Gastrocnemius medialis (tissue), 4 donors: ENCODE measurements around the gene SH3BP5. TPM values are rescaled to one million over a fixed set of nuclear protein-coding genes. Genes with fewer than 3 reads are reported as not detected.

Source experiments
- ATAC-seq, 2 donors: fragments of 150-250 bp; one replicate each; pipeline ENCODE4 v1.9.1; 2016
- DNase-seq, 2 donors: peaks; one replicate each; pipeline ENCODE4 v3.0.0-alpha.2; 2019
- H3K27ac ChIP-seq, 4 donors: fragments of 200-600 bp; sonication (generic); 1 replicate in 1 of 4; 2 replicates in 3 of 4; pipeline ENCODE4 v1.5.1; 2016 to 2018; ENCODE audit warnings: mild to moderate bottlenecking in 2 of 4, moderate library complexity in 1 of 4
- H3K27me3 ChIP-seq, 3 donors: fragments of 200-600 bp; sonication (generic) in 2 of 3; 1 replicate in 1 of 3; 2 replicates in 2 of 3; pipeline versions ENCODE4 v1.5.1 to v1.6.0; 2016 to 2019; ENCODE audit warnings: mild to moderate bottlenecking in 1 of 3, moderate library complexity in 1 of 3
- H3K36me3 ChIP-seq, 2 donors: fragments of 200-600 bp; sonication (generic) in 1 of 2; one replicate each; pipeline ENCODE4 v1.5.1; 2017 to 2018
- H3K4me1 ChIP-seq, 2 donors: fragments of 200-600 bp; sonication (generic) in 1 of 2; one replicate each; pipeline ENCODE4 v1.5.1; 2016 to 2017; ENCODE audit warnings: mild to moderate bottlenecking in 2 of 2
- H3K4me3 ChIP-seq, 4 donors: fragments of 200-600 bp; sonication (generic) in 3 of 4; 1 replicate in 1 of 4; 2 replicates in 3 of 4; pipeline ENCODE4 v1.5.1; 2016 to 2019; ENCODE audit warnings: mild to moderate bottlenecking in 2 of 4
- H3K9me3 ChIP-seq, 3 donors: fragments of 200-600 bp; sonication (generic) in 2 of 3; 1 replicate in 1 of 3; 2 replicates in 2 of 3; pipeline ENCODE4 v1.5.1; 2016 to 2019
- CTCF ChIP-seq, 5 experiments: fragments of 450-650 bp in 3 of 5; fragments of 200-600 bp in 2 of 5; sonication (generic) in 2 of 5; IDR thresholded peaks in 4 of 5; conservative IDR thresholded peaks in 1 of 5; 1 replicate in 4 of 5; 2 replicates in 1 of 5; pipeline ENCODE4 v1.5.1; 2016 to 2019; ENCODE audit warnings: antibody characterized with exemption in 5 of 5, mild to moderate bottlenecking in 3 of 5, moderate library complexity in 3 of 5
- POLR2A ChIP-seq, 2 donors: fragments of 450-650 bp; IDR thresholded peaks; one replicate each; pipeline ENCODE4 v1.6.1; 2017; ENCODE audit warnings: antibody characterized with exemption in 2 of 2, mild to moderate bottlenecking in 2 of 2, moderate library complexity in 2 of 2
- in situ Hi-C, 4 donors: fragments of 200-750 bp; cut with MboI; loops; one replicate each; pipeline versions ENCODE4 v1.15.0 to v1.8.0; 2017; ENCODE audit warnings: low sequenced_read_pairs in 4 of 4
- intact Hi-C: fragments of 100-400 bp; cut with DNase I; formaldehyde crosslinking; loops from one replicate; pipeline ENCODE4 v1.15.1; 2023; ENCODE audit warnings: low total_unique reads
- total RNA-seq, 4 donors: library from RNA; depleted of rRNA; stranded (reverse); fragments of >200 nt; gene quantifications; one replicate each; pipeline versions ENCODE4 v1.1.0 to v1.2.3, GENCODE V29; 2016

SH3BP5 gene
- total RNA-seq, 4 donors from 2014 or later, result 31.5 to 111 (median 75.5) TPM

GRCh38 chr3:15347737-15348110 lies 15.3 kb upstream of the SH3BP5 start:
- Histone ChIP-seq H3K4me1 (peaks cover 13 to 19% of the 10 kb centered on the region in 2 donors), H3K4me3 (no peak overlapping the region), H3K27me3 (no peaks in the 10 kb centered on the region), H3K9me3 (no peaks in the 10 kb centered on the region), H3K36me3 (no peaks in the 10 kb centered on the region), H3K27ac (no peak overlapping the region)
- intact Hi-C loops (no loop called here), in situ Hi-C loops (no loop called here)
- no peak for ATAC-seq
- no peak for TF ChIP-seq CTCF (IDR thresholded peaks at IDR 0.05 in 4 of 5, conservative IDR thresholded peaks at IDR 0.05 in 1 of 5)
- TF ChIP-seq POLR2A (IDR thresholded peaks at IDR 0.05), result no peak
- DNase-seq, result no peak

- Histone ChIP-seq H3K4me3 (no peak overlapping the region), H3K27me3 (no peaks in the 10 kb centered on the region), H3K9me3 (no peaks in the 10 kb centered on the region), H3K27ac (no peak overlapping the region), H3K4me1 (peaks cover 13 to 19% of the 10 kb centered on the region in 2 donors), H3K36me3 (no peaks in the 10 kb centered on the region)
- intact Hi-C loops, result no loop called here
- DNase-seq (no peak), ATAC-seq (no peak)
- in situ Hi-C loops, result no loop called here
- TF ChIP-seq POLR2A (IDR thresholded peaks at IDR 0.05), result no peak
- TF ChIP-seq CTCF (IDR thresholded peaks at IDR 0.05 in 4 of 5, conservative IDR thresholded peaks at IDR 0.05 in 1 of 5), result no peak
These were observed 14.8 kb upstream of the SH3BP5 start for GRCh38 chr3:15347063-15347736.

- DNase-seq (no peak), ATAC-seq (no peak)
- H3K36me3 ChIP-seq, result no peaks in the 10 kb centered on the region
- intact Hi-C loops, result no loop called here
- TF ChIP-seq POLR2A (IDR thresholded peaks at IDR 0.05) (no peak), CTCF (IDR thresholded peaks at IDR 0.05 in 4 of 5, conservative IDR thresholded peaks at IDR 0.05 in 1 of 5) (no peak)
- in situ Hi-C loops, result no loop called here
- H3K4me3 ChIP-seq, result no peak overlapping the region
- H3K27ac ChIP-seq, result no peak overlapping the region
- H3K4me1 ChIP-seq, result peaks cover 13 to 19% of the 10 kb centered on the region in 2 donors
- no peaks in the 10 kb centered on the region for H3K27me3 ChIP-seq
- no peaks in the 10 kb centered on the region for H3K9me3 ChIP-seq
These were observed 14.1 kb upstream of the SH3BP5 start for GRCh38 chr3:15346516-15346915.

GRCh38 chr3:15345608-15346137 lies 13.3 kb upstream of the SH3BP5 start:
- TF ChIP-seq POLR2A (IDR thresholded peaks at IDR 0.05) (no peak), CTCF (IDR thresholded peaks at IDR 0.05 in 4 of 5, conservative IDR thresholded peaks at IDR 0.05 in 1 of 5) (no peak)
- intact Hi-C loops (loop anchor here (2.0 kb wide), 1 partner anchor 33 kb away; no protein-coding TSS in a partner anchor), in situ Hi-C loops (no loop called here)
- Histone ChIP-seq H3K27me3 (no peaks in the 10 kb centered on the region), H3K4me1 (peaks cover 13 to 19% of the 10 kb centered on the region in 2 donors), H3K4me3 (no peak overlapping the region), H3K27ac (peak overlapping the region; percentile 67 to 84 (median 76)), H3K36me3 (no peaks in the 10 kb centered on the region), H3K9me3 (no peaks in the 10 kb centered on the region)
- no peak for DNase-seq
- ATAC-seq, result peak; percentile 60 to 66
